ENCODE results near the gene RAB27B. TPM values are rescaled to one million over a fixed set of nuclear protein-coding genes. Genes with fewer than 3 reads are reported as not detected.
"Not testable (repeated sequence)": the region's sequence is repeated elsewhere in the genome, so short reads cannot be mapped to it uniquely, and the experiment has no call there.

Gene RAB27B
- total RNA-seq, 4 donors from 2014 or later = under 0.01 to 51.2 (median 3.3) TPM

- no peak for DNase-seq
- Histone ChIP-seq H3K4me3 (no peak overlapping the region), H3K27ac (no peak overlapping the region), H3K9me3 (no peaks in the 10 kb centered on the region), H3K4me1 (no peaks in the 10 kb centered on the region), H3K27me3 (no peaks in the 10 kb centered on the region), H3K36me3 (no peaks in the 10 kb centered on the region)
- TF ChIP-seq POLR2A (IDR thresholded peaks at IDR 0.05) (no peak), CTCF (IDR thresholded peaks at IDR 0.05) (no peak)
- intact Hi-C loops (cut with DNase I; ENCODE audit: low total_unique reads) = no loop called here
Observed at GRCh38 chr18:54845787-54846186, 17.5 kb downstream of the RAB27B start.

- TF ChIP-seq POLR2A (IDR thresholded peaks at IDR 0.05) (no peak), CTCF (IDR thresholded peaks at IDR 0.05) (no peak)
- DNase-seq = no peak
- H3K4me1 ChIP-seq = no peaks in the 10 kb centered on the region
- H3K9me3 ChIP-seq = no peaks in the 10 kb centered on the region
- H3K27ac ChIP-seq = no peak overlapping the region
- H3K36me3 ChIP-seq = no peaks in the 10 kb centered on the region
- no peak overlapping the region for H3K4me3 ChIP-seq
- intact Hi-C loops (cut with DNase I; ENCODE audit: low total_unique reads) = no loop called here
- H3K27me3 ChIP-seq = no peaks in the 10 kb centered on the region
Observed at GRCh38 chr18:54848121-54848520, 19.8 kb downstream of the RAB27B start.

GRCh38 chr18:54849683-54850082, 21.4 kb downstream of the RAB27B start:
- no peaks in the 10 kb centered on the region for H3K27me3 ChIP-seq
- no peak for TF ChIP-seq POLR2A (IDR thresholded peaks at IDR 0.05)
- TF ChIP-seq CTCF (IDR thresholded peaks at IDR 0.05) = no peak
- no peaks in the 10 kb centered on the region for H3K36me3 ChIP-seq
- no peaks in the 10 kb centered on the region for H3K4me1 ChIP-seq
- H3K27ac ChIP-seq = no peak overlapping the region
- intact Hi-C loops (cut with DNase I; ENCODE audit: low total_unique reads) = no loop called here
- no peak overlapping the region for H3K4me3 ChIP-seq
- DNase-seq = no peak
- no peaks in the 10 kb centered on the region for H3K9me3 ChIP-seq

GRCh38 chr18:54850598-54850997, 22.3 kb downstream of the RAB27B start:
- no peaks in the 10 kb centered on the region for H3K36me3 ChIP-seq
- no peaks in the 10 kb centered on the region for H3K27me3 ChIP-seq
- H3K27ac ChIP-seq = no peak overlapping the region
- intact Hi-C loops (cut with DNase I; ENCODE audit: low total_unique reads) = no loop called here
- DNase-seq = no peak
- no peak for TF ChIP-seq CTCF (IDR thresholded peaks at IDR 0.05)
- TF ChIP-seq POLR2A (IDR thresholded peaks at IDR 0.05) = no peak
- no peak overlapping the region for H3K4me3 ChIP-seq
- no peaks in the 10 kb centered on the region for H3K9me3 ChIP-seq
- no peaks in the 10 kb centered on the region for H3K4me1 ChIP-seq

- H3K4me1 ChIP-seq = no peaks in the 10 kb centered on the region
- TF ChIP-seq CTCF (IDR thresholded peaks at IDR 0.05) (no peak), POLR2A (IDR thresholded peaks at IDR 0.05) (no peak)
- H3K9me3 ChIP-seq = no peaks in the 10 kb centered on the region
- H3K27me3 ChIP-seq = no peaks in the 10 kb centered on the region
- H3K27ac ChIP-seq = no peak overlapping the region
- H3K36me3 ChIP-seq = no peaks in the 10 kb centered on the region
- intact Hi-C loops (cut with DNase I; ENCODE audit: low total_unique reads) = no loop called here
- no peak overlapping the region for H3K4me3 ChIP-seq
- no peak for DNase-seq
Observed at GRCh38 chr18:54852780-54853675, 24.8 kb downstream of the RAB27B start.

- DNase-seq; H3K36me3 ChIP-seq; H3K27me3 ChIP-seq; H3K9me3 ChIP-seq; H3K4me3 ChIP-seq; intact Hi-C loops (cut with DNase I; ENCODE audit: low total_unique reads); H3K4me1 ChIP-seq; H3K27ac ChIP-seq: not testable (repeated sequence)
Observed at GRCh38 chr18:54855050-54855449, 26.8 kb downstream of the RAB27B start.

Data from uterus (tissue), 4 donors.